Epithelial cell of proximal tubule (primary cell): ENCODE results near the gene KLHL28. TPM values are rescaled to one million over a fixed set of nuclear protein-coding genes. Genes with fewer than 3 reads are reported as not detected.

Experiments
- DNase-seq: peaks from one replicate; pipeline ENCODE4 v3.0.0-alpha.2; 2011; ENCODE audit warnings: low read depth
- H3K4me3 ChIP-seq: 2 replicates; pipeline ENCODE4 v1.5.1; 2011; ENCODE audit warnings: low read depth, mild to moderate bottlenecking, low read length
- CTCF ChIP-seq: conservative IDR thresholded peaks from 2 replicates; pipeline ENCODE4 v1.5.1; 2012; ENCODE audit warnings: low read depth, mild to moderate bottlenecking, low read length
- total RNA-seq: library from RNA; depleted of rRNA; stranded (reverse); fragments of >200 nt; gene quantifications from 2 replicates; pipeline ENCODE4 v1.2.3, GENCODE V29; 2015

Gene KLHL28
- total RNA-seq, 1 donor from 2014 or later, result 5.0 TPM

DNA sequence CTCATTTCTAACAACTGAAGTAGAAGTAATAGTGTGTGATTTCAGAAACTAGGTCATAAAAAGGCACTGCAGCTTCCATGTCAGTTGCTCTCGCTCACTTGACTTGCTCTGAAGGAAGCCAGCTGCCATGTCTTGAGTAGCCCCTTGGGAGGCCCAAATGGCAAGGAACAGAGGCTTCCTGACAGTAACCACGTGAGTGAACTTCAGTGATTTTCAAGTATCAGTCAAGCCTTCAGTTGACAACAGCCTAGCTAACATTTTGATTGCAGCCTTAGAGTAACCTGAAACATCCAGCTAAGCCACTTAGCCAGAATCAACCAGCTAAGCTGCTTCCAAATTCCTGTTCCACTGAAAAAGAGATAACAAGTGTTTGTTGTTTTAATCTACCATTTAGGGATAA is 26.9 kb upstream of the KLHL28 start:
- DNase-seq, result no peak
- TF ChIP-seq CTCF, result no peak
- H3K4me3 ChIP-seq, result no peak overlapping the region

DNA sequence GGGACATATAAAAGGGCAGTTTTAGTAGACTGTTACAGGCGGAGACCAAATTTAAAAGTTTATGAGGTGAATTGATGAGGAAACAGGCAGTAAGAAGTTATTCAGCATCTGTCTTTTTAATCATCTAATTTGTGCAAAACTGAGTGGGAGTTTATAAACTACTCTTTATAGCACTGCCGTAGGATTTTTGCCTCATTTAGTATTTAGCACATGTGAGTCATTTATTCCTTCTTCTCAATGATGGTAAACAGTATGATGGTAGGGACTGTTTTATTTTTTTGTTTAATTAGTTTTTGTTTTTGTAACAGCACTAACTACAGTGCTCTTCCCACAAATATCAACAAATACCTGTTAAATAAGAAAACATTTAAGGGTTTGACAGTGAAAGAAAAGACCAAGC is 20.8 kb upstream of the KLHL28 start:
- no peak overlapping the region for H3K4me3 ChIP-seq
- no peak for TF ChIP-seq CTCF
- DNase-seq, result no peak

DNA sequence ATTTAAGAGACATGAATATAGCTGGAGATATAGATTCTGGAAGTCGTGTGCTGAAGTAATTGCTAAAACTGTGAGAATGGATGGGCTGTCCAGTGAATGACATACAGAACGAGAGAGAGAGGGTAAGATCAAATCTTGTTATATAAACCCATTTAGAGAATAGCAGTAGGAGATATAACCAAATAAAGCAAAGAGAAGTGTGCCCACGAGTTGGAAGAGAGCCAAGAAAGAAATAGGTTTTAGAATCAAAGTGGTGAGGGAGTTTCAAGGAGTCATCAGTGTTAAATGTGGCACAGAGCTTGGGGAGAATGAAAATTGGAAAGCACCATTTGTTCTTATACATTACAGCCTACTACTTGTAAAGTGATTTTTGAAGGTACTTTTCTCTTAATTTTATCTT is 19.5 kb upstream of the KLHL28 start:
- no peak for TF ChIP-seq CTCF
- no peak for DNase-seq
- no peak overlapping the region for H3K4me3 ChIP-seq

GRCh38 chr14:44979740-44980356 is 18.1 kb upstream of the KLHL28 start:
- TF ChIP-seq CTCF, result no peak
- no peak overlapping the region for H3K4me3 ChIP-seq
- no peak for DNase-seq

GRCh38 chr14:44979273-44979672 is 17.5 kb upstream of the KLHL28 start:
- no peak overlapping the region for H3K4me3 ChIP-seq
- no peak for TF ChIP-seq CTCF
- no peak for DNase-seq

- DNase-seq, result no peak
- TF ChIP-seq CTCF, result no peak
- H3K4me3 ChIP-seq, result no peak overlapping the region
These were observed 9.7 kb upstream of the KLHL28 start for GRCh38 chr14:44971459-44971858.

DNA sequence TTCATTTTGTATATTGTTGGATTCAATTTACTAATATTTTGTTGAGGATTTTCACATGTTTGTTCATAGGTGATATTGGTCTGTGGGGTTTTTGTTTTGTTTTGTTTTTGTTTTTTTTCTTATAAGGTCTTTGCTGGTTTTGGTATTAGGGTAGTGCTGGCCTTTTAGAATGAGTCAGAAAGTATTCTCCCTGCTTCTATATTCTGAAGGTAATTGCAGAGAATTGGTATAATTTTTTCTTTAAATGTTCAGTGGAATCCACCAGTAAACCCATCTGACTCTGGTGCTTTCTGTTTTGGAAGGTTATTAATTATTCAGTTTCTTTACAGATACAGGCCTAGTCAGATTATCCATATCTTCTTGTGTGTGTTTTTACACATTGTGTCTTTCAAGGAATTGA is 9.2 kb upstream of the KLHL28 start:
- no peak for TF ChIP-seq CTCF
- no peak for DNase-seq
- H3K4me3 ChIP-seq, result no peak overlapping the region
